Gastrocnemius medialis (tissue), 4 donors: Measurements from ENCODE around the gene VN1R4. TPM values are rescaled to one million over a fixed set of nuclear protein-coding genes. Genes with fewer than 3 reads are reported as not detected.

ENCODE experiments used
- total RNA-seq, 4 donors: library from RNA; depleted of rRNA; stranded (reverse); fragments of >200 nt; gene quantifications; one replicate each; pipeline versions ENCODE4 v1.1.0 to v1.2.3, GENCODE V29; 2016

Gene VN1R4
- total RNA-seq, 4 donors from 2014 or later = not detected

Other genes starting within 250 kb of the VN1R4 start
- gene ERVV-2, start 223.0 kb downstream of the VN1R4 start, total RNA-seq = not detected
- gene ZNF160, start 164.3 kb downstream of the VN1R4 start, total RNA-seq = 10 to 100 TPM in 3 of 4 donors, 1 to 10 TPM in 1; 8.3 to 20.7 (median 11.9) TPM
- 1 to 10 TPM; 1.6 to 4.0 (median 3.7) TPM for gene ZNF415, start 134.8 kb downstream of the VN1R4 start, total RNA-seq
- 1 to 10 TPM; 3.0 to 5.1 (median 4.5) TPM for gene ZNF347, start 108.7 kb downstream of the VN1R4 start, total RNA-seq
- under 1 TPM in 2 of 4 donors, not detected in 2; 0.13 to 0.27 TPM for gene ZNF665, start 74.4 kb downstream of the VN1R4 start, total RNA-seq
- gene ZNF677, start 12.8 kb downstream of the VN1R4 start, total RNA-seq = 1 to 10 TPM; 1.7 to 7.2 (median 4.8) TPM
- not detected for gene VN1R2, start 9.4 kb downstream of the VN1R4 start, total RNA-seq
- gene ZNF845, start 66.0 kb upstream of the VN1R4 start, total RNA-seq = 1 to 10 TPM in 3 of 4 donors, under 1 TPM in 1; 1.00 to 2.3 (median 1.4) TPM
- gene ZNF525, start 98.0 kb upstream of the VN1R4 start, total RNA-seq = under 1 TPM; 0.26 to 0.92 (median 0.30) TPM
- 1 to 10 TPM; 3.8 to 9.8 (median 5.3) TPM for gene ZNF765, start 127.4 kb upstream of the VN1R4 start, total RNA-seq
- 1 to 10 TPM; 3.7 to 7.0 (median 4.1) TPM for gene ZNF761, start 164.3 kb upstream of the VN1R4 start, total RNA-seq
- 1 to 10 TPM in 1 of 4 donors, under 1 TPM in 3; 0.29 to 1.1 (median 0.57) TPM for gene ZNF813, start 200.0 kb upstream of the VN1R4 start, total RNA-seq